ENCODE data around the gene OBSL1.
A peak's percentile ranks its signal among the peaks of the same experiment; 100 is the strongest.

Gene OBSL1

DNA sequence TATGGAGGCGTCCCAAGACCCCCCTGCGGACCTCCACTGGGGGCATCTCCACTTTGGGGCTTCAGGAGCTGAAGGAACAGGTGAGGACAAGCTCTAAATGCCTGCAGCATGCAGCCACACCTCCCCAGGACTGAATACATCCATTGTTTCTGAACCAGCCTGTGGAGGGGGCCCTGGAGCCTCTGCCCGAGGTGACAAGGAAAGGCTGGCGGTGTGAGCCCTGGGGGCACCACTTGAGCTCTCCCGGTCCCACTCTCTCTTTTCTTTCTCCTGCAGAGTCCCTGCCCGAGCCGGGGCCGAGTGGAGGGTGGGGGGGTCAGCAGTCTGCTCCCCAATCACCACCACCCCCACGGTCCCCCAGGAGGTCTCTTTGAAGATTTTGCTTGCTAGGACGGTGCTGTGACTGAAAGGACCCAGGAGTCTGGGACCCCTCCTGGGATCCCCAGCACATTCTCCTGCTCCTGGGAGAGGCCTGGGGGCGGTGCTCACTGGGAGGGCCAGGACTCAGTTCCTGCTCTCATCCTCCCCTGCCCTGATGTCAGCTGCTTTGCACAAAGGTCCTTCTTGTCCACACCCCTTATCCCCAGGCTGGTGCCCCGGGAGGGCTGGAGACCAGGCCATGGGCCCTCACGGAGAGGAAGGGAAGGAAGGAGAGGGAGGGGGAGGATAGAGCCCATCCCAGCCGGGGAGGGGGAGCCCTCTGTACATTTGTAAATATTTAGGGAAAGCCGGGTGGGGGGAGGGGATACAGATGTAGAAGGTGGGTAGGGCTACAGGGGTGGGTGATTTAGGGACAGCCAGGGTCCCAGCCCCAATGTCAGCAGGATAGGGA lies 33.5 kb downstream of the OBSL1 start:
- peak; percentile 20 for TF ChIP-seq CTCF (conservative IDR thresholded peaks at IDR 0.05; ENCODE audit: low read depth, low read length)
- H3K4me3 ChIP-seq (ENCODE audit: low read depth, low read length) = no peak overlapping the region
- DNase-seq (ENCODE audit: low read depth) = peak; percentile 12

- H3K4me3 ChIP-seq (ENCODE audit: low read depth, low read length) = no peak overlapping the region
- TF ChIP-seq CTCF (conservative IDR thresholded peaks at IDR 0.05; ENCODE audit: low read depth, low read length) = no peak
- no peak for DNase-seq (ENCODE audit: low read depth)
These were observed 34.4 kb downstream of the OBSL1 start for GRCh38 chr2:219536967-219537366.

DNA sequence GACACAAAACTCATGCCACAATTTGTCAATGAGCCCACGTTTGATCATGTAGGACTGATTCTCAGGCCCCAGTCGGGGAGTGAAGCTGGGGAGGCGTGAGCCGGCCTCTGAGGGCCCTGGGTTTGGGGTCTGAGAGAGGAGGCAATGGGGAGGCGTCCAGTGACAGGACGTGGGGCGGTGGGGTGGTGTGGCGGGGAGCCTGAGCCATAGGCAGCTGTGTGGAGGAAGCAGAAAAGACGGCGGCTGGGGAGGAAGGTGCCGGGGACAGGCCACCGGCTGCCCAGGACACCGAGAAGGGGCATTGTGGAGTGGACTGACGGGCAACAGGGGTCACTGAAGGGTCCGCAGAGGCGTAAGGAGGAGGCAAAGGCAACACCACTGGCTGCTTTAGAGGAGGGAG lies 34.9 kb downstream of the OBSL1 start:
- DNase-seq (ENCODE audit: low read depth) = no peak
- no peak for TF ChIP-seq CTCF (conservative IDR thresholded peaks at IDR 0.05; ENCODE audit: low read depth, low read length)
- H3K4me3 ChIP-seq (ENCODE audit: low read depth, low read length) = no peak overlapping the region

DNA sequence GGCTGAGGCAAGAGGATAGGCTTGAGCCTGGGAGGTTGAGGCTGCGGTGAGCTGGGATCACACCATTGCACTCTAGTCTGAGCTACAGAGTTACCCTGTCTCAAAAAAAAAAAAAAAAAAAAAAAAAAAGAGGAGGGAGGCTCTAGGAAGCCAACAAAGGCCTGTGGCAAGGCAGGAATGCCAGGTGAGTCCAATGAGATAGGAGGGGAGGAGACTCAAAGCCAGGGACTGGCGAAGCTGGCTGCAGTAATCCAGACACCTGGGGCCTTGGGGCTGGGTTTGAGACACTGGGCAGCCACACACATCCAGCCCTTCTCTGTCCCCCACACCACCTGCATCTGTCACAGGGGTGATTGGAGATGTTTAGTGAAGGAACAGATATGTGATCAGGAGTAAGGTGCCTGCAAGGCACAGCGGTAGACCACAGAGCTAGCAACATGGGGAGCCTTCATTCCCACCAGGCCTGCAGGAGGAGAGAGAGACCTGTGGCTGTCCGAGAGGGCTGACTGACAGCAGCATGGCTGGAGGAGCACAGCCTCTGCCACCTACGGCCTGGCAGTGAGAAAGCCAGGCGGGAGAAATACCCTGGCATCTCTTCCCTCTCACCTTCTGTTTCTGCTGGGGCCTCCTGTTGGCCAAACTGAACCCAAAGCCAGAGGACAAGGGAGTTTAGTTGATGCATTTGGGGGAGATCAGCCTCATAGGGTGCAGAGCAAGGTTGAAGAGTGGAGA lies 37.2 kb downstream of the OBSL1 start:
- no peak for DNase-seq (ENCODE audit: low read depth)
- H3K4me3 ChIP-seq (ENCODE audit: low read depth, low read length) = no peak overlapping the region
- no peak for TF ChIP-seq CTCF (conservative IDR thresholded peaks at IDR 0.05; ENCODE audit: low read depth, low read length)

DNA sequence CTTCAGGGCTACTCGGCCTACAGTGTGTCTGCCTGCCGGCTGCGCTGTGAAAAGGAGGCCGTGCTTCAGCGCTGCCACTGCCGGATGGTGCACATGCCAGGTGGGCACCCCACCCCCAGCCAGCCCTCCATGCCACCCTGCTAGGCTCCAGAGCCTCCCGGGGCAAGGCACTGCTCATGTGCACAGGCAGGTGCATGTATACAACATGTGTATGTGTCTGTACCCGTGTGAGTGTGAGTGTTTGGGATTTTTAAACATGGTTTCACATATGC lies 39.0 kb downstream of the OBSL1 start:
- DNase-seq (ENCODE audit: low read depth) = no peak
- no peak overlapping the region for H3K4me3 ChIP-seq (ENCODE audit: low read depth, low read length)
- no peak for TF ChIP-seq CTCF (conservative IDR thresholded peaks at IDR 0.05; ENCODE audit: low read depth, low read length)

- no peak for TF ChIP-seq CTCF (conservative IDR thresholded peaks at IDR 0.05; ENCODE audit: low read depth, low read length)
- H3K4me3 ChIP-seq (ENCODE audit: low read depth, low read length) = no peak overlapping the region
- DNase-seq (ENCODE audit: low read depth) = no peak
These were observed 39.5 kb downstream of the OBSL1 start for GRCh38 chr2:219531639-219532377.

All from choroid plexus epithelial cell (primary cell).